C4-2B (cell line): ENCODE data around the gene TTC32.

Experiments
- ZFX ChIP-seq: fragments of 450-650 bp; IDR thresholded peaks from 2 replicates; pipeline ENCODE4 v1.6.1; 2017
- TF ChIP-seq, protein P1 (sequence below): fragments of 450-650 bp; conservative IDR thresholded peaks from 2 replicates; pipeline ENCODE4 v1.5.1; 2017; ENCODE audit warnings: mild to moderate bottlenecking

DNA sequence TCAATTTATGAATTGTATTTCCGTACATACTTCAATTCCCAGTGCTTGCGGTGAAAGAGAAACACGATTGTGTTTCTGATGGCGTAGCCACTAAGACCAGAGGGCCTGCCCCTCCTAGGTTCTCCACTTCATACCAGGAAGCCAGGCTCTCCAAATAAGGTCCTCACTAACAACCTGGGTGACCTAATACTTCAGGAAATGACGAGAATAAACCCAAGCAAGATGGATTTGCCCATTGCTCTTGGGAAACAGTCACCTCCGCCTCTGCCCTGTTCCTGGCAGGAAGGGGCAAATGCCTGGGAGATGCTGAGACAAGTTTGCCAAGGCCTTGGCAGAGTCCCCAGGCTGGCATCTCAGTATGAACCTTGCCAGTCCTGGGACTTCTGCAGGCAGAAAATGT, 41.8 kb downstream of the TTC32 start:
- TF ChIP-seq, protein P1, sequence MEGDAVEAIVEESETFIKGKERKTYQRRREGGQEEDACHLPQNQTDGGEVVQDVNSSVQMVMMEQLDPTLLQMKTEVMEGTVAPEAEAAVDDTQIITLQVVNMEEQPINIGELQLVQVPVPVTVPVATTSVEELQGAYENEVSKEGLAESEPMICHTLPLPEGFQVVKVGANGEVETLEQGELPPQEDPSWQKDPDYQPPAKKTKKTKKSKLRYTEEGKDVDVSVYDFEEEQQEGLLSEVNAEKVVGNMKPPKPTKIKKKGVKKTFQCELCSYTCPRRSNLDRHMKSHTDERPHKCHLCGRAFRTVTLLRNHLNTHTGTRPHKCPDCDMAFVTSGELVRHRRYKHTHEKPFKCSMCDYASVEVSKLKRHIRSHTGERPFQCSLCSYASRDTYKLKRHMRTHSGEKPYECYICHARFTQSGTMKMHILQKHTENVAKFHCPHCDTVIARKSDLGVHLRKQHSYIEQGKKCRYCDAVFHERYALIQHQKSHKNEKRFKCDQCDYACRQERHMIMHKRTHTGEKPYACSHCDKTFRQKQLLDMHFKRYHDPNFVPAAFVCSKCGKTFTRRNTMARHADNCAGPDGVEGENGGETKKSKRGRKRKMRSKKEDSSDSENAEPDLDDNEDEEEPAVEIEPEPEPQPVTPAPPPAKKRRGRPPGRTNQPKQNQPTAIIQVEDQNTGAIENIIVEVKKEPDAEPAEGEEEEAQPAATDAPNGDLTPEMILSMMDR: no peak
- no peak for TF ChIP-seq ZFX
